Measurements from ENCODE around the gene TRIM37.

DNA sequence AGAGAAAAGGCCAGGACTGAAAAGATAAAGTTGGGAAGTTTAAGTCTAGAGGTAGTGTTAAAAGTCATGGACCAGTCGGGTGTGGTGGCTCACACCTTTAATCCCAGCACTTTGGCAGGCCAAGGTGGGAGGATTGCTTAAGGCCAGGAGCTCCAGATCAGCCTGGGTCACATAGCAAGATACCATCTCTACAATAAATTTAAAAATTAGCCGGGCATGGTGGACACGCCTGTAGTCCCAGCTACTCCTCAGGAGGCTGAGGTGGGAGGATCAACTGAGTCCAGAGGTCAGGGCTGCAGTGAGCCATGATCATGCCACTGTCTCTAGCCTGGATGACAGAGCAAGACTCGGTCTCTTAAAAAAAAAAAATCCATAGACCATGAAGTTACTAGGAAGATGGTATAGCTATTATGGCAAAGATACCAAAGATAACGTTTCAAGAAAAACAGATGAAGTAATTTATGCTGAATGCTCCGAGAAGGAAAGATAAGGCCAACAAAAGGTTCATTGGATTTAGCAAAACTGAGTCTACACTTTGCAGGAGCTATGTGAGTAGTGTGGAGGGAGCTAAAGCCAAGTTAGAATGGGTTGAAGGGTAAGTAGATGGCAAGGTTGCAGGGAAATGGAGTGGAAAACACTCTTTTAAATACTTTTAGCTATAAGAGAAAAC is 11.7 kb downstream of the TRIM37 start:
- TF ChIP-seq, protein P1, sequence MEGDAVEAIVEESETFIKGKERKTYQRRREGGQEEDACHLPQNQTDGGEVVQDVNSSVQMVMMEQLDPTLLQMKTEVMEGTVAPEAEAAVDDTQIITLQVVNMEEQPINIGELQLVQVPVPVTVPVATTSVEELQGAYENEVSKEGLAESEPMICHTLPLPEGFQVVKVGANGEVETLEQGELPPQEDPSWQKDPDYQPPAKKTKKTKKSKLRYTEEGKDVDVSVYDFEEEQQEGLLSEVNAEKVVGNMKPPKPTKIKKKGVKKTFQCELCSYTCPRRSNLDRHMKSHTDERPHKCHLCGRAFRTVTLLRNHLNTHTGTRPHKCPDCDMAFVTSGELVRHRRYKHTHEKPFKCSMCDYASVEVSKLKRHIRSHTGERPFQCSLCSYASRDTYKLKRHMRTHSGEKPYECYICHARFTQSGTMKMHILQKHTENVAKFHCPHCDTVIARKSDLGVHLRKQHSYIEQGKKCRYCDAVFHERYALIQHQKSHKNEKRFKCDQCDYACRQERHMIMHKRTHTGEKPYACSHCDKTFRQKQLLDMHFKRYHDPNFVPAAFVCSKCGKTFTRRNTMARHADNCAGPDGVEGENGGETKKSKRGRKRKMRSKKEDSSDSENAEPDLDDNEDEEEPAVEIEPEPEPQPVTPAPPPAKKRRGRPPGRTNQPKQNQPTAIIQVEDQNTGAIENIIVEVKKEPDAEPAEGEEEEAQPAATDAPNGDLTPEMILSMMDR (IDR thresholded peaks at IDR 0.05; ENCODE audit: insufficient read depth, low read depth, low read length), result no peak
- no peak for TF ChIP-seq EZH2 (IDR thresholded peaks at IDR 0.05; ENCODE audit: insufficient read depth, low read length)

Data from astrocyte (in vitro differentiated cells and primary cell).